ENCODE data around the gene STIM2. TPM values are rescaled to one million over a fixed set of nuclear protein-coding genes. Genes with fewer than 3 reads are reported as not detected.

The STIM2 gene
- total RNA-seq, 1 donor: 71.5 TPM

DNA sequence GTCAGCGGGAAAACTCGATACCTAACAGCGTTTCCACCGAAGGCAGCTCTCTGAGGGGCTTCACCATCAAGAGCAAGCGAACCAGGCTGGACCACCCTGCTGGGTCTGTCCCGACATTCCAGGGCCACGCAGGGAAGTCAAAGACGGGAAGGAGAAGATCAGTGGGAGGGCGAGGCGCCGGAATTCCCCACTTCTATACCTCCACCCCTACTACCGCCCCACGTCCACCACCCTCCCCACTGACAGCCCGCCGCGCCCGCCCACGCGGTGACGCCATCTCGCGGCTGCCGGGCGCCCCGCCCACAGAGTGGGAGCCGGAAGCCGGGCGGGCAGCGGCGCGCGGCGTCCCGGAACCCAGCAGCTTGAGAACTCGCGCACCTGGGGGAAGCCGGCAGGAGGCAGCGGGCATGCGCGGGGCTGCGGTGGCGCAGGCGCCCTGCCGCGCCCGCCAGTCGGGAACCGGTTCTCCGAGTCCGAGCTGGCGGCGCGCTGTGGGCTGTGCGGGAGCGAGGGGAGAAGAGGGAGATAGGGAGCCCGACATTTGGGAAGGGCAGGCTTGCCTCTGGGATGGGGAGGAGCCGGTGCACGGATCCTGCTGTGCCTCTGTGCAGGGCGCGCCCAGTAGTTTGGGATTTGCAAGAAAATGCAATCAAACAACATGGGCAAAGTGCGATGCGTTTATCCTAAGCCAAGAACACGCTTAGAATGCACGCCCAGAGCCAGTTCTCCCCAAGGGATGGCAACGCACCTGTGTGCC, 3.2 kb upstream of the STIM2 start:
- H3K9me3 ChIP-seq (ENCODE audit: low read depth, low read length): no peaks in the 10 kb centered on the region
- H3K4me3 ChIP-seq (ENCODE audit: low read length): peak overlapping the region; percentile 63
- no peaks in the 10 kb centered on the region for H3K27me3 ChIP-seq (ENCODE audit: insufficient read depth, low read length)
- H3K4me1 ChIP-seq (ENCODE audit: insufficient read depth, low read length): peaks cover 32% of the 10 kb centered on the region

DNA sequence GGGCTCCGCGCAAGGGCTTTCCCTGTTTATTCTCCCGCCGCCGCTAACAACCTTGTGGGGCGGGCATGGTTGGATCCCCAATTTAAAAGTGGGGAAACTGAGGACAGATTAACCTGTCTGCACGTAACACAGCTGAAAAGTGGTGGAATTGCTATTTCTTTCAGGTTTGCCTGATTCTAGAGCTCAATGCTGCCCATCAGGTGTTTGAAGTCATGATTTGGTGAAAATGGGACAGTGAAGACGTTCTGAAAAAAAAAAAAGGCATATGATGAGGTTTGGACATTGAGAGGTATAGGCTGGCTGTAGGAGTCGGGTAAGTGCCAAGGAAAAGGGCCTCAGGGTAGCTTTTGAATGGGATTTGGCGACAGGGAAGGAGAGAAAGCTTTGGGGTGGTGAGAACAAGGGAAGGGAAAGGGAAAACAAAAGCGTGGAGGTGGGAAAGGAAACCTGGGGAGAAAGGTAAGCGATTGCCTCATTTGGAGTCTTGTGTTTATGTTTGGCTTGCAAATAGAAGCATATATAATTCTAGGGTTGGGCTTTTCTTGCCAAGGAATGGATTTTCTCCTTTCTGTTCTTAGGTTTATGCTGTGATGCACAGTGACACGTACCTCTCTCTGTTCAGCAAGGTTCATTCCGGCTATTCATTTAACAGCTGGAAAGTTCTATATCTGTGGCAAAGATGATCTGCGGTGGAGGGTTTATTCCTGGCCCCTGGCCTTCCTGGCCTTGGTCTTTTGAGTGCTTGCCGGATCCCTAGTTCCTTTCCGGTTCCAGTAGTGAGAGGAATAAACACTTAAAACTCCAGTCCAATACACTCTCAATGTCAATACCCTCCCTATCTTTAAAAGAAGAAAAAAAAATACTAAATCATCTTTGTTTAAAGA, 2.4 kb upstream of the STIM2 start:
- H3K27me3 ChIP-seq (ENCODE audit: insufficient read depth, low read length): no peaks in the 10 kb centered on the region
- peak overlapping the region; percentile 63 for H3K4me3 ChIP-seq (ENCODE audit: low read length)
- H3K4me1 ChIP-seq (ENCODE audit: insufficient read depth, low read length): peaks cover 32% of the 10 kb centered on the region
- no peaks in the 10 kb centered on the region for H3K9me3 ChIP-seq (ENCODE audit: low read depth, low read length)

GRCh38 chr4:26858947-26859401, 1.7 kb upstream of the STIM2 start:
- H3K27me3 ChIP-seq (ENCODE audit: insufficient read depth, low read length): no peaks in the 10 kb centered on the region
- peaks cover 32% of the 10 kb centered on the region for H3K4me1 ChIP-seq (ENCODE audit: insufficient read depth, low read length)
- no peak overlapping the region for H3K4me3 ChIP-seq (ENCODE audit: low read length)
- H3K9me3 ChIP-seq (ENCODE audit: low read depth, low read length): no peaks in the 10 kb centered on the region

GRCh38 chr4:26859762-26860156, 882 bp upstream of the STIM2 start:
- Histone ChIP-seq H3K4me1 (ENCODE audit: insufficient read depth, low read length) (peaks cover 32% of the 10 kb centered on the region), H3K4me3 (ENCODE audit: low read length) (peak overlapping the region; percentile 68)

GRCh38 chr4:26860922-26861433, 337 bp downstream of the STIM2 start:
- peak overlapping the region; percentile 68 for H3K4me3 ChIP-seq (ENCODE audit: low read length)
- peaks cover 32% of the 10 kb centered on the region for H3K4me1 ChIP-seq (ENCODE audit: insufficient read depth, low read length)
- no peaks in the 10 kb centered on the region for H3K27me3 ChIP-seq (ENCODE audit: insufficient read depth, low read length)
- H3K9me3 ChIP-seq (ENCODE audit: low read depth, low read length): no peaks in the 10 kb centered on the region

More at GRCh38 chr4:26859762-26860156, 882 bp upstream of the STIM2 start:
- Histone ChIP-seq H3K27me3 (ENCODE audit: insufficient read depth, low read length) (no peaks in the 10 kb centered on the region), H3K9me3 (ENCODE audit: low read depth, low read length) (no peaks in the 10 kb centered on the region)

DNA sequence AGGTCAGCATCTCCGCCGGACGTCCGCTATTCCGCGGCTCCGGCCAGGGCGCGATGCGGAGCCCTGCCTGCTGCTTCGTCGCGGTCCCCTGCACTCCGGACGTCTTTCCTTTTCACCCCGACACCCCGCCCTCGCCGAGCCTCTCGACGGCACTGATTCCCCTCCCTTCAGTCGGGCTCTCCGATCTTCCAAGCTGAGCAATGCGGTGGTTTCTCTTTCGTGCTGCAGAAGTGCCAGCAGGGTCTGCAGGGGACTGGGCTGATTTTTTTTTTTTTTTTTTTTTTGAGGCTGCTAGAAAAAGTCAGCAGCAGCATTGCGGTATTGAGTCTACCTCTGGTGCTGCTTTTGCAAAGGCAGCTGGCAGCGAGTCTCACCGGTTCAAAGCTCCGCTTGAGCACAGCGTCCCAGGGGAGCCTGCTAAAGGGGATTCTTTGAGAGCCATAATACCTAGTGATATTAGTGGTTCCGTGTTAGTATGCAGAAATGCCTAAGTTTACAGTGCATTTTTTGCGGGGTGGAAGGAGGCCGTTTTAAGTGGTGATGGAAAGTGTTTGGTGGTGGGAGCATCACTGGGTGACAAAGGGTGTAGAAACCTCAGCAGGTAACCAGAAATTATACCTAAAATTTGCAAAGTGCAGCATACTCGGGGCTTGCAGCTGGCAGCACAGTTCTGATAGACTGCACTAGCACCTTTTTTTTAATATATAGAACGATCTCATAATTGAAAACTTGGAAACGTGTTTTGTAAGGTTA, 969 bp downstream of the STIM2 start:
- Histone ChIP-seq H3K27me3 (ENCODE audit: insufficient read depth, low read length) (no peaks in the 10 kb centered on the region), H3K4me3 (ENCODE audit: low read length) (peak overlapping the region; percentile 68), H3K9me3 (ENCODE audit: low read depth, low read length) (no peaks in the 10 kb centered on the region), H3K4me1 (ENCODE audit: insufficient read depth, low read length) (peaks cover 37% of the 10 kb centered on the region)

DNA sequence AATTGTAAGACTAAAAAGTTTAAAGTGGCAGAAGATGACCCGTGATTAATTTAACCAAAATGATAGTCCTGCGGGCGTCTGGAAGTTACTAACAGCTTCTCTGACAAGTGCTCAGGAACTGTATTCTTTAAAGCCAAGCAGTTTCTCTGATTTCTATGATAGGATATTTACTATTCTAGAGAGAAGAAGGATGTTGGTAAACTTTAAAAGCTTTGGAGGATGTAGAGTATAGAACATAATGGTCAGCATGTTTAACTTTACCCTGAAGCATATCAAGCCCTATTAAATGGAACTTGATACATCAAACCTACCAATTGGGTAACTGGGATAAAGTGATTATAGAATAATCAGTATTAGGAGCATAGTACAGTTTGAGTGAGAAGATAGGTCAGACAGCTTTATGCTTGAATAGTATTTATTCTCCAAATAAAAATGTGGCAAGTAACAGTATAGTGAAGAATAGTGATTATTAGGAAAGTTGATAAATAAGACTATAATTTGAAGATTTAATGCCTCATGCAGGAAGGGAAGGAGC, 1.8 kb downstream of the STIM2 start:
- no peaks in the 10 kb centered on the region for H3K27me3 ChIP-seq (ENCODE audit: insufficient read depth, low read length)
- H3K4me3 ChIP-seq (ENCODE audit: low read length): peak overlapping the region; percentile 68
- peaks cover 35% of the 10 kb centered on the region for H3K4me1 ChIP-seq (ENCODE audit: insufficient read depth, low read length)
- H3K9me3 ChIP-seq (ENCODE audit: low read depth, low read length): no peaks in the 10 kb centered on the region

- Histone ChIP-seq H3K4me3 (ENCODE audit: low read length) (no peak overlapping the region), H3K9me3 (ENCODE audit: low read depth, low read length) (no peaks in the 10 kb centered on the region), H3K27me3 (ENCODE audit: insufficient read depth, low read length) (no peaks in the 10 kb centered on the region), H3K4me1 (ENCODE audit: insufficient read depth, low read length) (peaks cover 32% of the 10 kb centered on the region)
Observed at GRCh38 chr4:26863512-26863911, 2.9 kb downstream of the STIM2 start.

GRCh38 chr4:26864899-26865298, 4.3 kb downstream of the STIM2 start:
- no peaks in the 10 kb centered on the region for H3K27me3 ChIP-seq (ENCODE audit: insufficient read depth, low read length)
- H3K4me3 ChIP-seq (ENCODE audit: low read length): no peak overlapping the region
- no peaks in the 10 kb centered on the region for H3K9me3 ChIP-seq (ENCODE audit: low read depth, low read length)
- peaks cover 23% of the 10 kb centered on the region for H3K4me1 ChIP-seq (ENCODE audit: insufficient read depth, low read length)

DNA sequence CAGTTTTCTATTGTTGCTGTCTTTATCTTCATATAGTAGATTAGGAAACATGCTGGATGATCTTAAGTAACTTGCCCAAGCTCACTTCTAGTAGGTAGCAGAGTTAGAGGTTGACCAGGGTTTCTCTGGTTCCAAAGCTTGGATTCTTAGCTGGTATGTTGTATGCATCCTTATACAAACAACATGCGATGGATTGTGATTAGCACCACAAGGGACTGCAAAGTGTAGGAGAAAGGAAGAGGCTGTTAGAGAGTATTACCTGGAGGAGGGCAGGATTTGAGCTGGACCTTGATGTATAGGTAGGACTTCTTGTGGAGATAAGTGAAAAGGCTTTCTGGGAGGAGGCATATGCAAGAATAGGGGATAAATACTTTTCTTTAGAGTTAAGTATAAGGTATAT, 5.6 kb downstream of the STIM2 start:
- H3K4me1 ChIP-seq (ENCODE audit: insufficient read depth, low read length): peaks cover 25% of the 10 kb centered on the region
- H3K9me3 ChIP-seq (ENCODE audit: low read depth, low read length): no peaks in the 10 kb centered on the region
- H3K27me3 ChIP-seq (ENCODE audit: insufficient read depth, low read length): no peaks in the 10 kb centered on the region
- no peak overlapping the region for H3K4me3 ChIP-seq (ENCODE audit: low read length)

DNA sequence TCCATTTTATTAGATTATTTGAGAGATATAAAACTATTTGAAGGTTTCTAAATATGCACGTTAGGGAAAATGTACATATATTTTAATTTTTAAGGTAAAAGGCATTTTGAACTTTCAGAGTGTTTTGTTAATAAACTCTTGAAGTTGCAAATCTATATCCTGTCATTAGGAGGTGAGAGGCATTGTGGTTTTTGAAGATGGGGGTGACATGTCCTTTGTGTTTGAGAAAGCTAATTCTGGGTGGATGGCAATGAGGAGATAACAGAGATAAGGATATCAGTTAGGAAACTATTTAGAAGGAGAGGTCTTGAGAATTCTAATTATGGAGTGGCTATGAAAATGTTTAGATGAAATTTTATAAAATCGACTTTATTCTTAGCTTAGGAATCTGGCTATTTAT, 6.1 kb downstream of the STIM2 start:
- H3K9me3 ChIP-seq (ENCODE audit: low read depth, low read length): no peaks in the 10 kb centered on the region
- H3K4me3 ChIP-seq (ENCODE audit: low read length): no peak overlapping the region
- H3K4me1 ChIP-seq (ENCODE audit: insufficient read depth, low read length): peaks cover 26% of the 10 kb centered on the region
- no peaks in the 10 kb centered on the region for H3K27me3 ChIP-seq (ENCODE audit: insufficient read depth, low read length)

GRCh38 chr4:26867914-26868684, 7.5 kb downstream of the STIM2 start:
- Histone ChIP-seq H3K27me3 (ENCODE audit: insufficient read depth, low read length) (no peaks in the 10 kb centered on the region), H3K4me1 (ENCODE audit: insufficient read depth, low read length) (peaks cover 28% of the 10 kb centered on the region), H3K4me3 (ENCODE audit: low read length) (no peak overlapping the region), H3K9me3 (ENCODE audit: low read depth, low read length) (no peaks in the 10 kb centered on the region)

DNA sequence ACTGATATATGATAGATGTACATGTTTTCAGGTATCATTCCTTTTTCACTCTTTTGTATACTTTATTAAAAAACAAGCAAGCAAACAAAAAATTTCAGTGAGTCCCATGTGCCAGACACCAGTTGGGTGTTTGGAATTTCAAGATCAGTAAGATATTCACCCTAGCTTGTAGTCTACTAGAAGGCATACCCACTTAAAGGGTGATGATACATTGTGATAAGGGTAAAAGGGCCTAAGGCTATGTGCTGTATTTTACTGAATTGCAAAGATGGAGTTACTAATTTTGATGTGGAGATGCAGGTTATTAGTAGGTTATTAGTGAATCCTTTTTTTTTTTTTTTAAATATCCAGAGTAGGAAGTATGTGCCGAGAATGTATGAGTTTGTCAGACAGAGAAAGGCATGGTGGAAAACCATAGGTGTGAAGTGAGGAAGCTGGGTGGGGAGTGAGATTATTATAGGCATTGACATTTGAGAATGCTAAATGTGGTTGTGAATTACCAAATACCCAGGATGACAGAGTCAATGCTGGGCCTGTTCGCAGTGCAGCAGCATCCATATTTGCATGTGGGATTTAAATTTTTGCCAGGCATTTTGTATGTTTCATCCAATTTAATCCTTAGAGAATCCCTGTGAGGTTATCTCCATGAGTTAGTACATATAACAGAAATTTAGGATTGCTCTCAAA, 10.1 kb downstream of the STIM2 start:
- Histone ChIP-seq H3K27me3 (ENCODE audit: insufficient read depth, low read length) (no peaks in the 10 kb centered on the region), H3K9me3 (ENCODE audit: low read depth, low read length) (no peaks in the 10 kb centered on the region), H3K4me1 (ENCODE audit: insufficient read depth, low read length) (peaks cover 39% of the 10 kb centered on the region), H3K4me3 (ENCODE audit: low read length) (no peak overlapping the region)
